Stomach (tissue), 4 donors: ENCODE measurements around the gene NUP93.

Experiments used
- POLR2A ChIP-seq, 4 donors: fragments of 450-650 bp; IDR thresholded peaks; one replicate each; pipeline ENCODE4 v1.6.1; 2016; ENCODE audit warnings: antibody characterized with exemption in 4 of 4, control low read depth in 2 of 4, mild to moderate bottlenecking in 1 of 4, moderate library complexity in 1 of 4
- TF ChIP-seq, protein P1 (sequence below), 7 experiments: fragments of 450-650 bp in 4 of 7; fragments of 200-600 bp in 3 of 7; sonication (generic) in 3 of 7; IDR thresholded peaks; one replicate each; pipeline ENCODE4 v1.5.1; 2016 to 2019; ENCODE audit warnings: antibody characterized with exemption in 7 of 7, control low read depth in 2 of 7, mild to moderate bottlenecking in 1 of 7

DNA sequence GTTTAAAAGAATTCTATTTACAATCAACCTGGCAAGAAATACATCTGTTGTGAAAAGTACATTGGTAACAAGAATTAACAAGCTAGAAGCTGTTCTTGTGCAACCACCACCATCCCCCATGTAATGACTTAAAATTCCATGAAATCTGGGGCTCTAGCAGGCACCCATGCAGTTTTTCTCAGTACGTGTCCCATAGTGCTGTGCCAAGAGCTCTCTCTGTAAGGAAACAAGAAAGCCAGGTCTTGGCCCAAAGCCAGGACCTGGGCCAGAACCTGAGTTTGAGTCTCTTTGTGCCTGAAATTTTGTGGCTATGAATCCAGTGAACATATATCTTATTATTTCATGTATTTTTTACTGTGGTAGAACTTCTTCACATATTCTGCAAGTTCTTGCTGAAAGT lies 46.6 kb downstream of the NUP93 start:
- TF ChIP-seq, protein P1, sequence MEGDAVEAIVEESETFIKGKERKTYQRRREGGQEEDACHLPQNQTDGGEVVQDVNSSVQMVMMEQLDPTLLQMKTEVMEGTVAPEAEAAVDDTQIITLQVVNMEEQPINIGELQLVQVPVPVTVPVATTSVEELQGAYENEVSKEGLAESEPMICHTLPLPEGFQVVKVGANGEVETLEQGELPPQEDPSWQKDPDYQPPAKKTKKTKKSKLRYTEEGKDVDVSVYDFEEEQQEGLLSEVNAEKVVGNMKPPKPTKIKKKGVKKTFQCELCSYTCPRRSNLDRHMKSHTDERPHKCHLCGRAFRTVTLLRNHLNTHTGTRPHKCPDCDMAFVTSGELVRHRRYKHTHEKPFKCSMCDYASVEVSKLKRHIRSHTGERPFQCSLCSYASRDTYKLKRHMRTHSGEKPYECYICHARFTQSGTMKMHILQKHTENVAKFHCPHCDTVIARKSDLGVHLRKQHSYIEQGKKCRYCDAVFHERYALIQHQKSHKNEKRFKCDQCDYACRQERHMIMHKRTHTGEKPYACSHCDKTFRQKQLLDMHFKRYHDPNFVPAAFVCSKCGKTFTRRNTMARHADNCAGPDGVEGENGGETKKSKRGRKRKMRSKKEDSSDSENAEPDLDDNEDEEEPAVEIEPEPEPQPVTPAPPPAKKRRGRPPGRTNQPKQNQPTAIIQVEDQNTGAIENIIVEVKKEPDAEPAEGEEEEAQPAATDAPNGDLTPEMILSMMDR (IDR thresholded peaks at IDR 0.05): no peak
- TF ChIP-seq POLR2A (IDR thresholded peaks at IDR 0.05): no peak
